ENCODE measurements around the gene DLK1.

Gene DLK1

DNA sequence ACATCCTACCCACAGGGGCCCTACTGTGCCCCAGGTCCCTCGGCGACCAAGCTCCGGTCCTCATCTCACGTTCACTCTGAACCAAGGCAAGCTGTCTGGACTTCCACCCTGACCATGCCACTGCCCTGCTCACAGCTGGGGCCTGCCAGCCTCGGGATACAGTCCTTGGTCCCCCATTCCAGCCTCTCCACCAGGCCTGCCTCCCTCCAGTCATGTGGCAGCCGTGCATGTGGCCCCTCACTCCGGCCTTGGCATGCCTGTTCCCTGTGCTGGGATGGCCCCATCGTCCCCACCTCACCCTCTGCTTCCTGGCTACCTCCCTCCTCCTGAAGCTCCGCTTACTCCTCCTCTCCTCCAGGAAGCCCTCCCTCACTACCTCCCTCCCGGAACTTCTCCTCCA lies 38.6 kb upstream of the DLK1 start:
- H3K36me3 Mint-ChIP-seq (ENCODE audit: low read depth) = no peaks in the 10 kb centered on the region

DNA sequence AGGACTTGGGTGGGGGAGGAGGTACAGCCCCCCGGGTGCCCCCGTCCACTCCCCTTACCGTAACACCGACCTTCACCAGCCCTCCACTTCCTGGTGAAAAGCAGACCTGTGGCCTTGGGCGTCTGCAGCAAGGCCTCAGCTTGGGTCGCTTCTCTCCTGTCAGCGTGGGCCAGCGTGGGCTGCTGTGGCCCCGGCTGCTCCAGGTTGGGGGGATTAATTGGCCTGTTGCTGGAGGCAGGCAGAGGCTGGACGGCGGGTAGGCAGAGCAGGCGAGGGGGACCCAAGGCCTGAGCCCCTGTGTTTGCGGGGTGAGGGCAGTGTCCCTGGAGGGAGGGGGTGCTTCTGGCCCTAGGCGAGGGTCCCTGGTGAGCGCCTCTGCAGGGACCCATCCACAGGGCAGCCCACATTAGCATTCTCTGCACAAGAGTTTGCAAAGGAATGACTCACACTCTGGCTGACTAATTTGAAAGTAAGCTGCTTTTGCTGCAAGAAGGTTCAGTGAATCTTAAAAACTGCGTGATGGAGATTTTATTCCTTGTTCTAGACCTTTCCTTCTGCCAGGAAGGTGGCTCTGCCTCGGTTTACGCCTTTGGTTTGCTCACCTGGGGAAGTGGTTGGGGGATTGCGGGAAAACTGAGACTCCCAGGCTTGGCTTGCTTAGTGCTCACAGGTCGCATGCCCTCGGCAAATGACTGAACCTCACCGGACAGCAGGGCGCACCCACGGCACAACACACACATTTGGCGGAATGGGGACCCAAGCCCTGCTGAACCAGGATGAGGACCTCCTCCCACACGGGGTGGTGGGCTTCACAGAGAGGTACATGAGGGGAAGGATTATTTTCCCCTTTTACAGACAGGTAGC lies 37.9 kb upstream of the DLK1 start:
- Mint-ChIP-seq H3K36me3 (ENCODE audit: low read depth) (no peaks in the 10 kb centered on the region), H3K4me1 (ENCODE audit: low read depth) (peaks cover 14% of the 10 kb centered on the region), H3K9me3 (no peaks in the 10 kb centered on the region), H3K27ac (no peak overlapping the region), H3K4me3 (no peak overlapping the region), H3K27me3 (peaks cover 4% of the 10 kb centered on the region)
- intact Hi-C loops (cut with micrococcal nuclease) = no loop called here

More for the DNA sequence above, 38.6 kb upstream of the DLK1 start:
- no peak overlapping the region for H3K4me3 Mint-ChIP-seq
- peaks cover 20% of the 10 kb centered on the region for H3K4me1 Mint-ChIP-seq (ENCODE audit: low read depth)
- H3K27ac Mint-ChIP-seq = no peak overlapping the region
- intact Hi-C loops (cut with micrococcal nuclease) = no loop called here
- H3K27me3 Mint-ChIP-seq = peaks cover 4% of the 10 kb centered on the region
- no peaks in the 10 kb centered on the region for H3K9me3 Mint-ChIP-seq

DNA sequence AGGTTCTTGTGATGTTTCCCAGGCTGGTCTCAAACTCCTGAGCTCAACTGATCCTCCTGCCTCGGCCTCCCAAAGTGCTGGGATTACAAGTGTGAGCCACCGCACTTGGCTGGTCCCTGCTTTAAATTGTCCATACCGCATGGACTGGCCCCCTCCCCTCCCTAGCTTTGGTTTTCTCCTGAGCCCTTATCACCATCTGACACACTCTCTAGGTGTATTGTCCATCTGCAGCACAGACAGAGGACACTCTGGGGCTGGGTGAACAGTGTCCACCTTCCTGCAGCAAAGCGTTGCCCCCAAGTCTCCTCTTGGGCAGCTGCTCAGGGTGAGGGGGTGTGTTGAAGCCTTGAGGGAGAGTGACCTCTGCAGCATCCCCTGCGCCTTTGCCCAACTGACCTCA lies 36.0 kb upstream of the DLK1 start:
- peaks cover 4% of the 10 kb centered on the region for H3K27me3 Mint-ChIP-seq
- intact Hi-C loops (cut with micrococcal nuclease) = no loop called here
- H3K4me3 Mint-ChIP-seq = no peak overlapping the region
- H3K9me3 Mint-ChIP-seq = no peaks in the 10 kb centered on the region
- no peaks in the 10 kb centered on the region for H3K36me3 Mint-ChIP-seq (ENCODE audit: low read depth)
- no peak overlapping the region for H3K27ac Mint-ChIP-seq
- H3K4me1 Mint-ChIP-seq (ENCODE audit: low read depth) = no peaks in the 10 kb centered on the region

DNA sequence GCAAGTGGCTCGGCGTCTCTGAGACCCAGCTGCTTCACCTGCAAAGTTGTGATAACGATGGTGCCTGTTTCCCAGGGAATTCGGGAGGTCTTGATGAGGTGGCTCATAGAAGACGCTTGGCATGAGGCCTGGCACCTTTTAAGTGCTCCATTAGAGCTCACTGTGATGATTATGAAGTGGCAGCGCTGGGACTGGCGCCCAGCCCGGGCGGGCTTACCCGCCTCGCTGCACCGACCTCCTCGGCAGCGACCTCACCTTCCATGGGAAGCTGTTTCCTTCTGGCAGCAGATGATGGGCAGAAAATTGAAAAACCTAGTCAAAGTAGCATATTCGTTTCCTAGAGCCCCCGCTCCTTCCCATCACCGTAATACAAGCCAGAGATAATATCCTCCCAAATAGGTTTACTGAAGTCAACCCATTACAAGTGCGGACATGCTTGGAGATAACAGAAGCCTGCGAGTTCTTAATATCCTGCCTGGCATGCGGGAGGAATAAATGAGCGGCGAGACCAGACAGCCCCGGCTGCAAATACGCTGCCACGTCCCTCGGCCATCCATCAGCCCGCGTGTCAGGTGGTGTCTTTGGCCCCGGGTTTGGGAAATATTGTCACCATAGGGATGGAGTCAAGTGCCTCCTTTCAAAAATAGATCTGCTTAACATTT lies 35.2 kb upstream of the DLK1 start:
- no peaks in the 10 kb centered on the region for H3K4me1 Mint-ChIP-seq (ENCODE audit: low read depth)
- H3K27ac Mint-ChIP-seq = no peak overlapping the region
- no peaks in the 10 kb centered on the region for H3K9me3 Mint-ChIP-seq
- H3K27me3 Mint-ChIP-seq = peaks cover 4% of the 10 kb centered on the region
- no peak overlapping the region for H3K4me3 Mint-ChIP-seq
- H3K36me3 Mint-ChIP-seq (ENCODE audit: low read depth) = no peaks in the 10 kb centered on the region
- intact Hi-C loops (cut with micrococcal nuclease) = no loop called here

DNA sequence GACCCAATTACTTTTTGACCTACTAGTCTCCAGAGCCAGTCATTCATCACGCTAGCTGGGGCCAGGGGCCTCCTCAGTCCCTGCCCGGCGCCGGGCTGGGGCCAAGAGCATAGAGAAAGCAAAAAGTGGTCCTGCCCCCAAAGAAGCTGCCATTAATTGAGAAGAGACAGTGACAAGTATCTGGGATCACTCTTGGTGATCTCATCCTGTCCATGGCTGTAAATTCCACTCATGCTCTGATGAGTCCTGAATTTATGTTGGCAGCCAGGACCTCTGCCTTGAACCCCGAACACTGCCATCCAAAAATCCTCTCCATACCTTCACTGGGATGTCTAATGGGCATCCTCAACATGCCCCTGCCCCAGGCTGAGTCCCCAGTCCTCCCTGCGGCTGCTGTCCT lies 34.4 kb upstream of the DLK1 start:
- H3K36me3 Mint-ChIP-seq (ENCODE audit: low read depth) = no peaks in the 10 kb centered on the region
- peaks cover 4% of the 10 kb centered on the region for H3K27me3 Mint-ChIP-seq
- intact Hi-C loops (cut with micrococcal nuclease) = no loop called here
- no peaks in the 10 kb centered on the region for H3K4me1 Mint-ChIP-seq (ENCODE audit: low read depth)
- no peak overlapping the region for H3K4me3 Mint-ChIP-seq
- no peak overlapping the region for H3K27ac Mint-ChIP-seq
- H3K9me3 Mint-ChIP-seq = no peaks in the 10 kb centered on the region

DNA sequence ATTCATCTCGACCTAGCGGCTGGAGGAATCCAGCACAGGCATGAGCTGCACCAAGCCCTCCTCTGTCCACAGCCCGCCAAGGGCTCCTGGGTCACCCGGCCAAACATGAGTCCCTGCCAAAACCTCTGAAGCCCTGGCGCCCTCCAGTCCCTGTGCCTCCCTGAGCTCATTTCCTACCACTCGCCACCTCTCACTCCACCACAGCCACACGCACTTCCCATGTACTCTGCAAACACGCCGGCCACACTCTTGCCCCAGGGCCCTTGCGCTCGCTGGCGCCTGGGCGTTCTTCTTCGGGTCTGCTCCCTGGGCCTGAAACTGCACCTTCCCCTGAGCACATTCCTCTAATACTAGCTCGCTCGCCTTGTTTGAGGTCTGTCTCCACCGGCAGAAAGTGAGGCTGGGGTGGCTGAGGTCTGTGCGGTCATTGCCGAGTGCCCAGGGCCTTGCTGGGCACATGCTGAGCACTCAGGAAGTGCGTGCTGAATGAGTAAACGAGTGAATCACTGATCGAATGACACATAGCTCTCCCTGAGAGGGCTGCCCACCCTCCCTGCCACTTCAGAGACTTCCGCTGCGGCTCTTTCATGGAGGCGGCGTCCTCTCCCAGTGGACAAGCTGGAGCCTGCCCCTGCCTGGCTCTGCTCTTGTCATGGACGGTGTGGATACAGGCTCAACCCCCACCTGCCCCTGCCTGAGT lies 33.7 kb upstream of the DLK1 start:
- Mint-ChIP-seq H3K36me3 (ENCODE audit: low read depth) (no peaks in the 10 kb centered on the region), H3K4me1 (ENCODE audit: low read depth) (peaks cover 1% of the 10 kb centered on the region), H3K27ac (no peak overlapping the region), H3K9me3 (no peaks in the 10 kb centered on the region), H3K4me3 (no peak overlapping the region), H3K27me3 (peaks cover 4% of the 10 kb centered on the region)
- intact Hi-C loops (cut with micrococcal nuclease) = no loop called here

DNA sequence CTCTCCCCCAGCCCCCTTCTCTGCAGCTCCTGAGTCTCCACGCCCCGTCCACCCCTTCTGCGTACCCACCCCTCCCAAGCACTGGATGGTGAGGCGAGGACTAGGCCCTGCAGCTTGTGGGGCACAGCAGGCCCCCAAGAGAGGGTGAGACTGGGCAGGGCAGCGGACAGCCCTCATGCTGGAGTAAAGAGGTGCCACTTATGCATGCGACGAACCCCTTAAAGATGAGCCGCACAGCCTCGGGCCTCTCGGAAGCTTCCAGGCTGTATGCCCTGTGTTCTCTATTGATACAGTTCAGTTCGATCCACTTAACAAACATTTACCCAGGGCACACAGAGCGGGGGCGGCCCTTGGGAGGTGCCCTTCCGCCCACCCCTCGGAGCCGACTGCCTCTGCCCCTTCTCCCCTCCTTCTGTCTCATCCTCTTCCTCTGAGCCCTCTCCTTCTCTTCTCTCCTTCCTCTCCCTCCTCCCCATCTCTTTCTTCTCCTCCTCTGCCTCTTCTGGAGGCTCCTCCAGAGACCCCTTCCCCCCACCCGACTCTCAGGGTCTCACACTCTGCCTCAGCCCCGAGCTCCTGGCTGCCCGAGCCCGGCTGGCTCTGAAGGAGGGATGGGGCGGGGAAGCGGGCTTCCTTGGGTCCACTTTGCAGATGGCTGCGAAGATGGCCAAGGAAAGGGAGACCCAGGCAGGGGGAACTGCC lies 32.7 kb upstream of the DLK1 start:
- no peaks in the 10 kb centered on the region for H3K9me3 Mint-ChIP-seq
- H3K4me3 Mint-ChIP-seq = no peak overlapping the region
- intact Hi-C loops (cut with micrococcal nuclease) = no loop called here
- H3K4me1 Mint-ChIP-seq (ENCODE audit: low read depth) = peaks cover 9% of the 10 kb centered on the region
- no peaks in the 10 kb centered on the region for H3K36me3 Mint-ChIP-seq (ENCODE audit: low read depth)
- H3K27me3 Mint-ChIP-seq = peaks cover 4% of the 10 kb centered on the region
- H3K27ac Mint-ChIP-seq = no peak overlapping the region

DNA sequence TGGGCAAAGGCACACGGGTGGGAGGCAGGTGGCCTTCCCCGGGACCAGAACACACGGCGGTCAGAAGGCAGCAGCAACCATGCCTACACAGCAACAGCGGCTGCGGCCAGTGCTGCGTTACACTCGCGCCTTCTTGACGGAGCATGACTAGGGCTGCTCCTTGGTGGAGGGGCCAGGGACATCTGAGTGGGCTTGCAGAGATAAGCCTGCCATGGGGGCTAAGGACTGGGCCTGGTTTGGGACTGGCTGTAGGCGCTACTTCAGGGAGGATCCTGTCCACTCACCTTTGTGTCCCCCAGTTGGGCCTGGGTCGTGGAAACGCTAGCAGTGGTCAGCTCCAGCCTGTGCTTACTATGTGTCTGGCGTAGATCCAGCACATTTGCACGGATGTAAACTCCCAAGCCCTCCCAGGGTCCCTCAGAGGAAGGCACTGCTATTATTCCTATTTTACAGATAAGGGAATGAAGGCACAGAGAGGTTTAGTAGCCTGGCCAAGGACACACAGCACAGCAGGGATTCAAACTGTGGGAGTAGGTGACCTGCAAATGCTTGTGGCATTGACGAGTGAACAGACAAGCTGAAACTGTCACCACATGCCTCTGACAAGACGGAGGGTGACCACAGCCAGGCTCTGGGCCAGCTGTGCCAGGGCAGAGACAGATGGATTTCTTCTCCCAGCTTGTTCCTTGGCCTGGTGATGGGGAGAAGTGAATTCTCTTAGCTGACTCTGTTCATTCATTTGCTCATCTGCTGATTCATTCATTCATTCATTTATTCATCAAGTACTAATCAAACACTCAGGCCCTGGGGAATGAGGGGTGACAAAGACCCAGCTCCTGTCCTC lies 31.9 kb upstream of the DLK1 start:
- Mint-ChIP-seq H3K9me3 (no peaks in the 10 kb centered on the region), H3K27ac (no peak overlapping the region), H3K36me3 (ENCODE audit: low read depth) (no peaks in the 10 kb centered on the region), H3K4me3 (no peak overlapping the region), H3K27me3 (peaks cover 4% of the 10 kb centered on the region), H3K4me1 (ENCODE audit: low read depth) (peaks cover 9% of the 10 kb centered on the region)
- intact Hi-C loops (cut with micrococcal nuclease) = no loop called here

DNA sequence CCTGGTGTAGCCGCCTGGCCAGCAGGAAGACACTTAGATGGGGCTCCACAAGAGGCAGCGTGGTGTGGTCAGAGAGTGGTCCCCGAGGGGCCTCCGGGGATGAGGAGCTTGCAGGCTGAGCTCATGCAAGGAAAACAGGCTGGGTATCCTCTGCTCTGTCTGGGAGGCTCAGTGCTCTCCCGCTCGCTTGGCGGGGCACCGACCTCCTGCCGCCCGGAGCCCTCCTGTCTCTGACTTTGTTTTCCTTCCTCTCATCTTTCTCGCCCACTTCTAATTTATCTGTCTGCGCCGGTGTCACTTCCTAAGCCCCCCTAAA lies 31.3 kb upstream of the DLK1 start:
- H3K4me1 Mint-ChIP-seq (ENCODE audit: low read depth) = peaks cover 9% of the 10 kb centered on the region
- H3K27me3 Mint-ChIP-seq = peaks cover 4% of the 10 kb centered on the region
- H3K9me3 Mint-ChIP-seq = no peaks in the 10 kb centered on the region
- no peak overlapping the region for H3K4me3 Mint-ChIP-seq
- H3K36me3 Mint-ChIP-seq (ENCODE audit: low read depth) = no peaks in the 10 kb centered on the region
- intact Hi-C loops (cut with micrococcal nuclease) = no loop called here
- H3K27ac Mint-ChIP-seq = no peak overlapping the region

DNA sequence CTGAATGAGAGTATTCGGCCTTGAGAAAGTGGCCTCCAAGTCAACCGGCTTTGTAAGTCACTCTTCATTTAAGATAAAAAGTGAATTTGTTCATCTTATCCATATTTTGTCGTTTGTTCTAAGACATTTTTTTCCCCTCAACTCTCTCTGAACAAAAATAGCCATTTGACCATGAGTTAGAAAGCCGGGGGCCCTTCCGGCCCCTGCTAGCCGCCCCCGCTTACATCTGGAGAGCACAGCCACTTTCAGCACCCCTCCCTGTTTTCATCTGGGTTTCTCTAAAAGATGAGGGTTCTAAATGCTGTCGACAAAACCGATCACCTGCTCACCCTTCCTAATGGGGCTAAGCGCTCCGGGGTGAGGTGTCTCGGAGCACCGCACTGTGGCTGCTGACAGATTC lies 30.7 kb upstream of the DLK1 start:
- Mint-ChIP-seq H3K4me3 (no peak overlapping the region), H3K27me3 (peaks cover 4% of the 10 kb centered on the region), H3K36me3 (ENCODE audit: low read depth) (no peaks in the 10 kb centered on the region), H3K4me1 (ENCODE audit: low read depth) (peaks cover 9% of the 10 kb centered on the region), H3K27ac (no peak overlapping the region), H3K9me3 (no peaks in the 10 kb centered on the region)
- intact Hi-C loops (cut with micrococcal nuclease) = no loop called here

DNA sequence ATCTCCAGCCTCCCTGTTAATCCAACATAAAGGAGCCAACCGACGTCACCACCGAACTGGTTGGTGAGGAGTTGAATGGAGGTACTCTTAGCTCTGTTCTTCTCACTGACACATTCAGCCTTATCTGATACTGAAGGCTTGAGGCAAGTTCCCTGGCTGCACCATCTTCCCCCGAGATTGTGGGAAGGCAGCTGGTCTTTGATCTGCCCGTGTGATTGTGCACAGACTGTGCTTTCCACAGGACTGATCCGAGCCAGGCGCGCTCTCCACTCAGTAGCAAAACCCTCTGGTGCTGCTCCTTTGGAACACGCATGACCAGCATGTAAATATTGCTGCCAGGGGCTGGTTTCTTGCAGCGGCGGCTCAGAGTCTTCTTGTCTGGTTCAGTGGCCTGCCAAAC lies 30.1 kb upstream of the DLK1 start:
- Mint-ChIP-seq H3K27me3 (peaks cover 4% of the 10 kb centered on the region), H3K27ac (no peak overlapping the region), H3K4me1 (ENCODE audit: low read depth) (peaks cover 9% of the 10 kb centered on the region), H3K36me3 (ENCODE audit: low read depth) (no peaks in the 10 kb centered on the region), H3K9me3 (no peaks in the 10 kb centered on the region), H3K4me3 (no peak overlapping the region)
- intact Hi-C loops (cut with micrococcal nuclease) = no loop called here

DNA sequence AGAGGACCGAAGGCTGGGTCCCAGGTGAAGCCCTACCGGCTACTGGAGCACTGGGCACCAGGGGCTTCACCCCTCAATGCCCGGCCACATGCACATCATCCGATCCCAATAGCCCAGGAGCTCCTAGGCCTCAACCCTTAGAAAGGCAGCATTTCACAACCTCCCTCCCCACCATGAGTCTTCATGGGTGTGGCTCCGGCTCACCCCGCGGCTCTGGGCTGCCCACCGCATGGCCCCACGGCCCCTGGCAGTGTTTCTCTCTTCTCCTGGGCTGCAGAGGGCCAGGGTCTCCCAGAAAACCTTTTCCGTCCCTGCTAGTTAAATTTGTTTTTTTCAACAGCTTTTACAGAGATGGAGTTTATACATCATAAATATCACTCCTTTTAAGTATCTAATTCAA lies 28.6 kb upstream of the DLK1 start:
- H3K36me3 Mint-ChIP-seq (ENCODE audit: low read depth) = no peaks in the 10 kb centered on the region
- H3K27me3 Mint-ChIP-seq = no peaks in the 10 kb centered on the region
- intact Hi-C loops (cut with micrococcal nuclease) = no loop called here
- H3K4me3 Mint-ChIP-seq = no peak overlapping the region
- no peak overlapping the region for H3K27ac Mint-ChIP-seq
- peaks cover 9% of the 10 kb centered on the region for H3K4me1 Mint-ChIP-seq (ENCODE audit: low read depth)
- no peaks in the 10 kb centered on the region for H3K9me3 Mint-ChIP-seq

DNA sequence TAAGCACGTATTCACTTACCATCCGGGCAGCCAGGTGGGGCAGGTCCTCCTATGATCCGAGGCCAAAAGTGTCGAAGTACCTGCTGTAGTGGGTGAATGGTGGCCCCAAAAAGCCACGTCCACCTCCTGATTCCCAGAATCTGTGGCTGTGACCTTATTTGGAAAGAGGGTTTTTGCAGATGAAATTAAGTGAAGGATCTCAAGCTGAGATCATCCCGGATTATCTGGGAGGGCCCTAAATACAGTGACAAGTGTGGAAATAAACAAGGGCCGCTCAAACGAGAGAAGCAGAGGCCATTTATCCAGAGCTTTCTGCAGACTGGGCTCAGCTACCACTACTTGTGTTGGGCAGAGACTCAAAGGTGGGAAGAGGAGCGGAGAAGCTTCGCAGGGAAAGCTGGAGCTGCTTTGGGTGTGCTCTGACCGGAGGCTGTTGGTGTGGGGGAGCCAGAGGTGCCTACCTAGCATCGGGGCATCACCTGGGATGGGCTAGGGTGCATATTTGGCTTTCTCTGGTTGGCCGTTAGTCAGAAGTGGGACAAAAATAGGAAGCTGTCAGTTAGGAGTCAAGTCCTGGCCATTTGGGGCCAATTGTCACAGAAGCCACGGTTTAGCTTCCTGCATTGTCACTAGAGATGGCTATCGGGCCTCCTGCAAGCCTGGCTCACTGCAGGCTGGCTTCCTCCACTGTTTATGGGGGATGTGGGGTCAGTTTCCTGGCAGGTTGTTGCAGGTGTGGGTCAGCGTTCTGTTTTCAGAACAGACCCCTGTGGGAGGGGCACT lies 27.8 kb upstream of the DLK1 start:
- Mint-ChIP-seq H3K36me3 (ENCODE audit: low read depth) (no peaks in the 10 kb centered on the region), H3K27ac (no peak overlapping the region), H3K4me1 (ENCODE audit: low read depth) (peaks cover 9% of the 10 kb centered on the region), H3K4me3 (no peak overlapping the region), H3K9me3 (no peaks in the 10 kb centered on the region), H3K27me3 (no peaks in the 10 kb centered on the region)
- intact Hi-C loops (cut with micrococcal nuclease) = no loop called here

Data from dendritic cell treated with granulocyte-macrophage colony-stimulating factor and Interleukin-4, amounts not matched to agents 40 ng/mL and 50 ng/mL, for 4 days (primary cell).